GM15510 (cell line): Measurements from ENCODE around the gene ACAT2.

Source experiments
- POLR2A ChIP-seq: IDR thresholded peaks from 3 replicates; pipeline ENCODE4 v1.6.1; 2011; ENCODE audit warnings: borderline replicate concordance; ENCODE audit not compliant: insufficient read length; ENCODE audit errors: extremely low read depth

Gene ACAT2

GRCh38 chr6:159759645-159760044 lies 2.2 kb upstream of the ACAT2 start:
- no peak for TF ChIP-seq POLR2A

DNA sequence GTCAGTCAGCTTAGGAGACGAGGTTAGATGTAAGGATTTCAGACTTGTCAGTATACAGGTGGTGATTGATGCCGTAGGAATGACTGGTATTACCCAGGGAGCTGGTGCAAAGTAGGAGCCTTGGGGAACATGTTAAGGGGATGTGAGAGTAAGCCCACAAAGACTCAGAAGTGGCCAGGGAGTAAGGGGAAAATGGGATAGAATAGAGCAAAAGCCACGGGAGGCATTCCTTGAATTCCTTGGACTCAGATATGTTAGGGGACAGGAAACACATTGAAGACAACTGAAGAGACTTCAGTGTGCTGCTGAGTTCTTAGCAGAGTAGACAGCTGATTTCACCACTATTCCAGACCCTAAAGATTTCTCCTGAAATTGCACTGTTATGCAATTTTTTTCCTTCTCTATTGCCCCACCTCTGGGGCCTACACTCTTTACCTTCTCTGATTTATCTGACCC lies 1.2 kb upstream of the ACAT2 start:
- no peak for TF ChIP-seq POLR2A

- TF ChIP-seq POLR2A = no peak
Observed at GRCh38 chr6:159761129-159761872, 544 bp upstream of the ACAT2 start.

DNA sequence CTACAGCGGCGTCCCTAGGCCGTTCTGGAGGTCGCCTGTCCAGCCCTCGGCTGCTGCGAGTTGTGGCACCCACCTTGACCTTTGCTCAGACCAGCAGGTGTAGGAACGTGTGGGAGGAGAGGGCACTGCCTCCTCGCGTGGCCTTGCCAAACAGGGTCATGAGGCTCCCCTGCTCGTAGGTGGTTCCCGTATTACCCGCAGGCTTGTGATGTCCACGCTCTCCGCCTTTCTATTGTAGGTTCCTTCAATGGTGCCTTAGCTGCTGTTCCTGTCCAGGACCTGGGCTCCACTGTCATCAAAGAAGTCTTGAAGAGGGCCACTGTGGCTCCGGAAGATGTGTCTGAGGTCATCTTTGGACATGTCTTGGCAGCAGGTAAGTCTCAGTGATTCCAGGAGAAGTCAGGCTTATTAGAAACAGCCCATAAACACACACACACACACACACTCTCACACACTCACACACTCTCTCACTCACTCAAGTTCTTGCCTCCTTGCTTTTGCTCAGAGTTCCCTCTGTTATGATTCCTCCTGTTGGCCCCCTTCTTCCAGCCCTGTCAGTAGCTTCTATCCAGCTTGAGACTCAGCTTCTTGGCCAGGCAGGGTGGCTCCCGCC lies 942 bp downstream of the ACAT2 start:
- no peak for TF ChIP-seq POLR2A

DNA sequence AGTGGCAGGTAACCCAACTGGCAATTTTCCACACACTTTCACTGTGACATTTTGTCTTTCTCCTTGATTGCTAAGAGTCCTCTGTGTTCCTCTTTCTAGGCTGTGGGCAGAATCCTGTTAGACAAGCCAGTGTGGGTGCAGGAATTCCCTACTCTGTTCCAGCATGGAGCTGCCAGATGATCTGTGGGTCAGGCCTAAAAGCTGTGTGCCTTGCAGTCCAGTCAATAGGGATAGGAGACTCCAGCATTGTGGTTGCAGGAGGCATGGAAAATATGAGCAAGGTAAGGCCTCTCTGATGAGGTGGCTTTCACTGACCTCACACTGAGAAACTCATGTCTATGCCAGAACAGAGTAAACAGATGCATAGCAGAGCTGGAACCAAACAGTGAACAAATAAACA lies 5.1 kb downstream of the ACAT2 start:
- no peak for TF ChIP-seq POLR2A

- TF ChIP-seq POLR2A = no peak
Observed at GRCh38 chr6:159769470-159769869, 7.6 kb downstream of the ACAT2 start.

DNA sequence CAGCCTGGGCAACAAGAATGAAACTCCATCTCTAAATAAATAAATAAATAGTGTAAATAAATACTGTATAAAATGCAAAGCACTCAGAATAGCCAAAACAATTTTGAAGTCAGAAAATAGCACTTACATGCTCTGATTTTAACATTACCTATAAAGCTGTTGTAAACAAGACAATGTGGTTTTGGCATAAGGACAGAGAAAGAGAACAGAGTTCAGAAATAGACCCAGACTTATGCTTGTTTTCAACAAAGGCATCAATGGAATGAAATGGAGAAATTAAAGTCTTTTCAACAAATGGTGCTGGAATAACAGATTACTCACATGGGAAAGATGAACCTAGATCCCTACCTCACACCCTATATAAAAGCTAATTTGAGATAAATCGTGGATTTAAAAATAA lies 10.4 kb downstream of the ACAT2 start:
- TF ChIP-seq POLR2A = no peak

DNA sequence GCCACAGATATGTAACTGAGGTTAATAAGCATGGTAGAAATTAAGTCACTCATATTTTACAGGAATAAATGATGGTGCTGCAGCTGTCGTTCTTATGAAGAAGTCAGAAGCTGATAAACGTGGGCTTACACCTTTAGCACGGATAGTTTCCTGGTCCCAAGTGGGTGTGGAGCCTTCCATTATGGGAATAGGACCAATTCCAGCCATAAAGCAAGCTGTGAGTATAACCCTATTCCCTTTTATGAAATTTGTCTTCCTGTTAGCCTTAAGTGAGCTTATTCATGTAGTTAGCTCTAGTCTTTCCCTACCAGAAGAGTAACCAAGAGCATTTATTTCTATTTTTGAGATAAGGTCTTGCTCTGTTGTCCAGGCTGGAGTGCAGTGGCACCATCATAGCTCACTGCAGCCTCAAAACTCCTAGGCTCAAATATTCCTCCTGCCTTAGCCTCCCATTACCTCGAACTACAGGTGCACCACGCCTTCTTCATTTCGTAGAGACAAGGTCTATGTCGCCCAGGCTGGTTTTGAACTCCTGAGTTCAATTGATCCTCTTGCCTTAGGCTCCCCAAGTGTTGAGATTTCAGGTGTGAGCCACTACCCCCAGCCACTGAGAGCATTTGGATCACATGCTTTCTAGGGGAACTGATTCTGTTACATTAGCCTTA lies 15.5 kb downstream of the ACAT2 start:
- TF ChIP-seq POLR2A = no peak

- TF ChIP-seq POLR2A = no peak
Observed at GRCh38 chr6:159778131-159778530, 16.3 kb downstream of the ACAT2 start.

DNA sequence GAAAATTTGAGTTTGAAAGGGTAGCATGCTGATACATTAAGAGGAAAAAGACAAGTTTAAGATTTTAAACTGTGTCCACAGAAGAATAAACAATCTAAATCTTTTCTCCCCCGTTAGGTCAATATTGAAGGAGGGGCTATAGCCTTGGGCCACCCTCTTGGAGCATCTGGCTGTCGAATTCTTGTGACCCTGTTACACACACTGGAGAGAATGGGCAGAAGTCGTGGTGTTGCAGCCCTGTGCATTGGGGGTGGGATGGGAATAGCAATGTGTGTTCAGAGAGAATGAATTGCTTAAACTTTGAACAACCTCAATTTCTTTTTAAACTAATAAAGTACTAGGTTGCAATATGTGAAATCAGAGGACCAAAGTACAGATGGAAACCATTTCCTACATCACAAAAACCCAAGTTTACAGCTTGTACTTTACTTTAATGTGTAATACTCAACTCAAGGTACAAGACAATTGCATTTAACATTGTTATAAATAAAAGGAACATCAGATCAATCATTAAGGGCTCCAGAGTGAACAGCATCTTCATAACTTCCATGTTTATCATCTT lies 16.8 kb downstream of the ACAT2 start:
- no peak for TF ChIP-seq POLR2A

GRCh38 chr6:159788276-159788675 lies 26.4 kb downstream of the ACAT2 start:
- no peak for TF ChIP-seq POLR2A

DNA sequence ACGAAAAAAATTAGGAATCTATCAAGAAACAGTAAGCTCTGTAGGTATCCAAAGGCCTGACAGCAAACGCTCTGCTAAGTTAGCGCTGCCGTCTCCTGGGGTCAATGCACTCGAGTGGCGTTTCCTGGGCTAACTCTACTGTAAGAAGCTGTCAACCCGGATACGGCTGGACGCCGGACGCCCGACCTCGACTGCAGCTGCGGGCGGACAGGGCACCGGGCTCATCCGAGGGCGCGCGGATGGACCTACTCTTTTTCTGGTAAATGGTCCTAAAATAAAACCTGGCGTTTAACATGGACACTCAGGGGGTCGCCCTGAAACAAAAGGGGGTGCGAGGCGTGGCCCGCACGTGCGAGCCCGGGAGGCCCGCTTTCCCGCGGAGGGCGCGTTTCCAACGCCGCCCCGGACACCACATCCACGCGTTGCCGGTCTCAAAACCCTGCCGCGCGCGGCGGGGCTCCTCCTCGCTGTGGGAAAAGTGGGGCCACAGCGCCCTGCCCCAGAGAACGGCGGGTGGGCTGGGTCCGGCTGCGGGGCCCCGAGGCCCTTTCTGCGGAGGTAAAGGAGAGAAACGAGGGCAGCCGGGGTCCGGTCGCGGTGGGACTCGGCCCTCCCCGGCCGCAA lies 27.0 kb downstream of the ACAT2 start:
- TF ChIP-seq POLR2A = no peak

GRCh38 chr6:159789377-159790148 lies 27.7 kb downstream of the ACAT2 start, which contains the start of gene TCP1:
Gene TCP1 (minus strand): TSS chr6:159789602. CDS start chr6:159789468, 134 bp downstream.
- peak; percentile 97 for TF ChIP-seq POLR2A
